Measurements from ENCODE around the gene NLGN3. TPM values are rescaled to one million over a fixed set of nuclear protein-coding genes. Genes with fewer than 3 reads are reported as not detected.
A peak's percentile ranks its signal among the peaks of the same experiment; 100 is the strongest.
"Not testable (repeated sequence)": the region's sequence is repeated elsewhere in the genome, so short reads cannot be mapped to it uniquely, and the experiment has no call there.

Gene NLGN3
- total RNA-seq, 1 donor from 2014 or later, result 3.1 TPM

- peaks cover 3% of the 10 kb centered on the region for H3K9me3 Mint-ChIP-seq (ENCODE audit: unreplicated experiment)
- H3K27me3 Mint-ChIP-seq (ENCODE audit: unreplicated experiment), result no peaks in the 10 kb centered on the region
Measured at GRCh38 chrX:71174795-71175194, 30.2 kb downstream of the NLGN3 start.

GRCh38 chrX:71175531-71175930, 30.9 kb downstream of the NLGN3 start:
- DNase-seq, result no peak
- H3K36me3 Mint-ChIP-seq (ENCODE audit: unreplicated experiment), result no peaks in the 10 kb centered on the region
- TF ChIP-seq, protein P1, sequence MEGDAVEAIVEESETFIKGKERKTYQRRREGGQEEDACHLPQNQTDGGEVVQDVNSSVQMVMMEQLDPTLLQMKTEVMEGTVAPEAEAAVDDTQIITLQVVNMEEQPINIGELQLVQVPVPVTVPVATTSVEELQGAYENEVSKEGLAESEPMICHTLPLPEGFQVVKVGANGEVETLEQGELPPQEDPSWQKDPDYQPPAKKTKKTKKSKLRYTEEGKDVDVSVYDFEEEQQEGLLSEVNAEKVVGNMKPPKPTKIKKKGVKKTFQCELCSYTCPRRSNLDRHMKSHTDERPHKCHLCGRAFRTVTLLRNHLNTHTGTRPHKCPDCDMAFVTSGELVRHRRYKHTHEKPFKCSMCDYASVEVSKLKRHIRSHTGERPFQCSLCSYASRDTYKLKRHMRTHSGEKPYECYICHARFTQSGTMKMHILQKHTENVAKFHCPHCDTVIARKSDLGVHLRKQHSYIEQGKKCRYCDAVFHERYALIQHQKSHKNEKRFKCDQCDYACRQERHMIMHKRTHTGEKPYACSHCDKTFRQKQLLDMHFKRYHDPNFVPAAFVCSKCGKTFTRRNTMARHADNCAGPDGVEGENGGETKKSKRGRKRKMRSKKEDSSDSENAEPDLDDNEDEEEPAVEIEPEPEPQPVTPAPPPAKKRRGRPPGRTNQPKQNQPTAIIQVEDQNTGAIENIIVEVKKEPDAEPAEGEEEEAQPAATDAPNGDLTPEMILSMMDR (IDR thresholded peaks at IDR 0.05; ENCODE audit: partially characterized antibody, unreplicated experiment), result no peak
- H3K27ac Mint-ChIP-seq (ENCODE audit: unreplicated experiment), result no peak overlapping the region
- H3K9me3 Mint-ChIP-seq (ENCODE audit: unreplicated experiment), result peaks cover 3% of the 10 kb centered on the region
- no peaks in the 10 kb centered on the region for H3K27me3 Mint-ChIP-seq (ENCODE audit: unreplicated experiment)
- no peak overlapping the region for H3K4me3 Mint-ChIP-seq (ENCODE audit: unreplicated experiment)
- H3K4me1 Mint-ChIP-seq (ENCODE audit: low read depth, unreplicated experiment), result peaks cover 5% of the 10 kb centered on the region

More at GRCh38 chrX:71174795-71175194, 30.2 kb downstream of the NLGN3 start:
- no peak for DNase-seq
- no peaks in the 10 kb centered on the region for H3K36me3 Mint-ChIP-seq (ENCODE audit: unreplicated experiment)
- TF ChIP-seq, protein P1 (IDR thresholded peaks at IDR 0.05; ENCODE audit: partially characterized antibody, unreplicated experiment), result no peak
- no peak overlapping the region for H3K27ac Mint-ChIP-seq (ENCODE audit: unreplicated experiment)
- H3K4me1 Mint-ChIP-seq (ENCODE audit: low read depth, unreplicated experiment), result peaks cover 5% of the 10 kb centered on the region
- no peak overlapping the region for H3K4me3 Mint-ChIP-seq (ENCODE audit: unreplicated experiment)

DNA sequence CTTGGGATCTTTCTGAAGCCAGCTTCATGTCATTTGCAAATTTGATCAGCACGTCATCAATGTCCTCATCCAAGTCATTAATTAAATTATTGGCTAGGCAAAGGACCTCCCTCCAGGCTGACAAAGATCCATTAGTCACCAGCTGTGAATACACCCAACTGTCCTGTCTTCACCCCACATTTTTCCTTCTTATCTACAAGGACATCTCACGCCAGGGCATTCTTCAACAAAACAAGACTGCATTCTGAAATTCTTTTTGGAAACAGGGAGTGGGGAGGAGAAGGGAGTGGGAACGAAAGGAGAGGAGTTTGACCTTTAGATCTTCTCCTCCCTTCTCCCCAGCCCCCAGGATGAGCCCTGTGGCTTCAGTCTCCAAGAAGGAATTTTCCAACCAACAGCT, 32.7 kb downstream of the NLGN3 start:
- TF ChIP-seq, protein P1 (IDR thresholded peaks at IDR 0.05; ENCODE audit: partially characterized antibody, unreplicated experiment), result no peak
- Mint-ChIP-seq H3K36me3 (ENCODE audit: unreplicated experiment) (no peaks in the 10 kb centered on the region), H3K4me1 (ENCODE audit: low read depth, unreplicated experiment) (no peaks in the 10 kb centered on the region), H3K4me3 (ENCODE audit: unreplicated experiment) (peak overlapping the region; percentile 31), H3K27me3 (ENCODE audit: unreplicated experiment) (no peaks in the 10 kb centered on the region), H3K9me3 (ENCODE audit: unreplicated experiment) (peaks cover 3% of the 10 kb centered on the region), H3K27ac (ENCODE audit: unreplicated experiment) (no peak overlapping the region)
- DNase-seq, result no peak

DNA sequence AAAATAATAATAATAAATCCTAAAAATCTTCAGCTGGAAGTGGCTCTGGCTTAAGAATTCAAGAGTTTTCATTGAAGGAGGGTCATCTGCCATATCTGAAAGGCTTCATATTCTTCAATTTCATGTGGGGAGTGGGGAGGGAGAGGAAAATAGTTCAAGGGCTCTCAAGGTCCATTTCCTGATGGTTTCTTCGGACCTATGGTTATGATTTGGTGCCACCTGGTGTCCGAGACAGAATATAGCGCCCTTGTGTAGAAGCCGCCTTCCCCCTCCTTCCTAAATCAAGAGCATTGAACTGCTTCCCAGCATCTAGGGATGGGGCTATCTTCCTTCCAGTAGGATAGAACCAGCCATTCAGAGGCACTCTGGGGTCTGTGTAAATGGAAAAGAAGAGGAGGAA, 34.3 kb downstream of the NLGN3 start:
- TF ChIP-seq, protein P1 (IDR thresholded peaks at IDR 0.05; ENCODE audit: partially characterized antibody, unreplicated experiment), result peak; percentile 64
- Mint-ChIP-seq H3K27me3 (ENCODE audit: unreplicated experiment) (no peaks in the 10 kb centered on the region), H3K4me1 (ENCODE audit: low read depth, unreplicated experiment) (peaks cover 2% of the 10 kb centered on the region), H3K27ac (ENCODE audit: unreplicated experiment) (no peak overlapping the region), H3K4me3 (ENCODE audit: unreplicated experiment) (no peak overlapping the region), H3K36me3 (ENCODE audit: unreplicated experiment) (no peaks in the 10 kb centered on the region), H3K9me3 (ENCODE audit: unreplicated experiment) (peaks cover 3% of the 10 kb centered on the region)
- DNase-seq, result peak; percentile 28

- not testable (repeated sequence) for H3K27ac Mint-ChIP-seq (ENCODE audit: unreplicated experiment); H3K4me3 Mint-ChIP-seq (ENCODE audit: unreplicated experiment); H3K36me3 Mint-ChIP-seq (ENCODE audit: unreplicated experiment); H3K27me3 Mint-ChIP-seq (ENCODE audit: unreplicated experiment); DNase-seq; H3K4me1 Mint-ChIP-seq (ENCODE audit: low read depth, unreplicated experiment); H3K9me3 Mint-ChIP-seq (ENCODE audit: unreplicated experiment)
Measured at GRCh38 chrX:71180579-71181265, 36.1 kb downstream of the NLGN3 start.

Data from glutamatergic neuron (in vitro differentiated cells).